ENCODE measurements around the gene TLL2.
A peak's percentile ranks its signal among the peaks of the same experiment; 100 is the strongest.

The TLL2 gene

DNA sequence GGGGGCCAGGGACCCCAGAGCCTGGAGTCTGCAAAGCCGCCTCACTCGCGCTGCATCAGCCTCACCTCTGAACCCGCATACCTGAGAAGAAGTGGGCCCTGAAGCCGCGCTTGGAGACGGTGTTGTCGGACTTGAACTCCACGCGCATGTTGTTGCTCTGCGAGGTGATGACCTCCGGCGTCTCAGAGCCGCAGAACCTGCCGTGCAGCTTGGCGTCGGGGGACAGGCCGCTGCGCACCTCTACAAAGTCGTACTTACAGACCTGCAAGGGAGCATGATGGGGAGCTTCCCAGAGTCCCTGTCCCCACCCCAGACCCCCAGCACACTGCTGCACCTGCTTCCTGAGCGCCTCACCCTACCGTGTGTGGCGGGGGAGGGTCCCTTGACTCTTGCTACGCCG lies 129.2 kb downstream of the TLL2 start:
- no peak for DNase-seq

DNA sequence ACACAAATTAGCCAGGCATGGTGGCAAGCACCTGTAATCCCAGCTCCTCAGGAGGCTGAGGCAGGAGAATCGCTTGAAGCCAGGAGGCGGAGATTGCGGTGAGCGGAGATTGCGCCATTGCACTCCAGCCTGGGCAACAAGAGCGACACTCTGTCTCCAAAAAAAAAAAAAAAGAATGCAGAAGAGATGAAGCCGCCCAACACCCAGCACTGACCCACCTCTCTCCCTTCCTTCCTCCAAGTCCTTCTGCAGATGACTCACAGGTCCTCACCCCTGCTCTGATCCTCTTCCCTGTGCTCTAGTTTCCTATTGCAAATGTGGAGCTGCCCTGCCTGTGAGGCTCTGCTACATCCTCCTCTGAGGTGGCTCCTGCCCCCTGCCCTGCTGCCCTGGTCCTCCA lies 132.9 kb downstream of the TLL2 start:
- DNase-seq, result no peak

- no peak for DNase-seq
These were observed 134.0 kb downstream of the TLL2 start for GRCh38 chr10:96379758-96380157.

DNA sequence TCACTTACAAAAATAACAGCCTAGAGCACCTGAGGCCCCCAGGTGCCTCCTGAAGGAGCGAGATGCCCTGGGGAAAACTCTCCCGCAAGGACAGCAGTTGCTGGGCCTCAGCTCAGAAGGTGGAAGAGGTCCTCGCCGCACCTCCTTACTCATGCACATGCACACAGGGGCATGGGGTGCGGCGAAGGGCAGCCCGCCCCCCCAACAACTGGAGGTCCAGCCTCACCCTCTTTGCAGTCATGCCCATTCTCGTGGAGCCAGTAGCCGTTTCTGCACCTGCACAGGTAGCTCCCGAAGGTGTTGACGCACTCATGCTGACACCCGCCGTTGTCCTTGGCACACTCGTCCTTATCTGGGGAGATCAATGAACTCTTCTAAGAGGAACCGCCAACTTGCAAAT lies 135.0 kb downstream of the TLL2 start:
- no peak for DNase-seq

DNA sequence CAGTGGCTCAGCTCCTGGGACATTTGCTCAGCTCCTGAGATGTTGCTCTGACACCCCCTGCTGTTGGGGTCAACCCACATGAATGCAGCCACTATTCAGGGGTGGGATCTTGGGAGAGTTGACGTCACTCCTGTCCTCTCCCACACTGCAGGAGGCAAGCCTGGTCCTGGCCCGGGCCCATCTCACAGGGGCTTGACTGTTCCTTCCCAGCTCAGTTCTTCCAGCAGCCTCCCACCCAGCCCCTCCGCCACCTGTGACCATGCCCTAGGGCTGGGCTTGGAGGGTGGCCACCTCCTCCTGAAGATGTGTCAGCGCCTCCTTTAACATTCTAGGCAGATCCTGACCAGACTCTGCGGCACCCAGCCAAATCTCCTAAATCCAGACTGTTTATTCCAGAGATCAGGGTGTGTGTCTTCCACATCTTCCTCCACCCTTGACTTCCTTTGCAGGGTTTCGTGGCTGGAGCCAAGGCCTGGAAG lies 135.9 kb downstream of the TLL2 start:
- no peak for DNase-seq

DNA sequence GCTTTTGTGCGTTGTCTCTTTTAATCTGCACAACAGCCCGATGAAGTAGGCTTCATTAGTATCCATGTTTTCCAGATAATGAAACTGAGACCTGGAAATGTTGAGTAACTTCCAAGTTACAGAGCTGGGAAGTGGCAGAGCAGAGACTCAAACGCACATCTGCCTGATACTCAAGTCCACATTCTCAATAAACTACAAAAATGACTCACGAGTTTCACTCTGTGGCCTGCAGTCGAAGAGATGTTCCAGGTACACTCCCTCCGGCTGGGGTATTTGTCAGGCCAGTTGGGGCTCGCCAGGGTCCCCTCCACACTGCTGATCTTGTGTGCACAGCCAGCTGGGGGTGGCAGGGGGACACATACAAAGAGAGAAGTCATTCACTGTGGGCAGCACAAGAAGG lies 137.2 kb downstream of the TLL2 start:
- DNase-seq, result no peak

DNA sequence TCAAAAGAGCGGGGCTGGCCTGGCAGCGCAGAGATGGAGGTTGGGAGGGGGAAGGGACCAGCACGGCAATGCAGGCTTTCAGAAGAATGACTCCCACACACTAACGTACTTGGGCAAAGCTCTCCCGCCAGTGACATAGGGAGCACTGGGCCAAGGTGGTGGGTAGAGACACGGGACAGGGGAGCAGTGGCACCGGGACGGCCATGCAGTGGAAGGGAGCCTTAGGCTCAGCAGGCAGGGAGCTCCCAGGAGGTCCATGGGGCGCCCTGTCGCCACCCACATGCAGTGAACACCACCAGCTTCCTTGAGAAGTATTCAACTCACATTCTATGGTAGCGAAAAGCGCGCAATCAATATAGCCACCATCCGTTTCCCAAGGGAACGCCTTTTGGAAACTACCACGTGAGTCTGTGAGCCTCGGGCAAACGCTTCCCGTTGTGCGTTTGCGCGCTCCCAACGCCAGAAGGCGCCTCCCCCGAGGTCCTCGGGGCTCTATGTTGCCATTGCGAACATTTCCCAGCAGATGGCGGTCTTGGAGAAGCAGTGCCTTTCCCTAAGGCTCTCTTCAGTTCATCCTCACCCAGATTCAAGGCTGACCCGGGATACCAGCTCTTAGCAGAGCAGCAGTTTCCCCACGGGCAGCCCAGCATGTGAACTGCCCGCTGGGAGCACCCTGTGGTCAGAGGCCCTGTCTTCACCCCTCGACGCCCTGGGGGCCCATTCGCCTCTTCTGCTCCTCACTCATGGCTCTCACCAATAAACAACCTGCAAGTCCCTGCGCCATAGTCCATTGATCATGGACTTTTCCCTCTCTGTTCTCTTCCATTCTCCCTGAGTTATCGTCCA lies 138.5 kb downstream of the TLL2 start:
- peak; percentile 40 for DNase-seq

DNA sequence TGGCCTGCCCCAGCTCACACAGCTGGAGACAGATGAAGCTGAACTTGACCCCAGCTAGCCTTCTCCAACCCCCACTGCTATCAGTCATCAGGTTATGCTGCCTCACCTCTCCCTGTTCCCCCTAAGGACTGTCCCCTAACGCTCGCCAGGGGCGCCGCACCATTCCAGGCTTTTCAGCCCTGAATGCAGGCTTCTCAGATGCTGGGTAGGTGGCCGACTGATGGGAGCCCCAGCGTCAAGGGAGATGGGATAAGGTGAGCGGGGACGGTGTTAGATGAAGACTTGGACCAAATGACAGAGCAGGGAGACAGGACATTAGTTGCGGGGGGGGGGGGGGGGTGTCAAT lies 139.1 kb downstream of the TLL2 start:
- no peak for DNase-seq

DNA sequence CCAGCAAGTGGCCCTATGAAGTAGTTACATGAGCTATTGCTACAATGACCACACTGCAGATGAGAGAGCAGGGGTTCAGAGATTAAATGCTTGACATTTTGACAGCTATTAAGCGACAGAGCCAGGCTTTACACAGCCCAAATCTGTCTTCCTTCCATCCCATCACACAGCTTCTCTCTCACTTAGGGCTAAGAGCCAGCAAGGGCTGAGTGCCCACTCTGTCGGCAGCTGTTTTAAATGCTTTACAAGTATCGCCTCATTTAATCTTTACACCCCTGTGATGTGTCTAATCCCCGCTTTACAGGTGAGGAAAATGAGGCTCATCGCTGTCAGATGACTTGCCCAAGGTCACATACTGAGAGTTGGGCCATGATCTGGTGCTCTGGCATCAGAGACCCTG lies 139.7 kb downstream of the TLL2 start:
- no peak for DNase-seq

- DNase-seq, result no peak
These were observed 142.4 kb downstream of the TLL2 start for GRCh38 chr10:96371356-96371755.

DNA sequence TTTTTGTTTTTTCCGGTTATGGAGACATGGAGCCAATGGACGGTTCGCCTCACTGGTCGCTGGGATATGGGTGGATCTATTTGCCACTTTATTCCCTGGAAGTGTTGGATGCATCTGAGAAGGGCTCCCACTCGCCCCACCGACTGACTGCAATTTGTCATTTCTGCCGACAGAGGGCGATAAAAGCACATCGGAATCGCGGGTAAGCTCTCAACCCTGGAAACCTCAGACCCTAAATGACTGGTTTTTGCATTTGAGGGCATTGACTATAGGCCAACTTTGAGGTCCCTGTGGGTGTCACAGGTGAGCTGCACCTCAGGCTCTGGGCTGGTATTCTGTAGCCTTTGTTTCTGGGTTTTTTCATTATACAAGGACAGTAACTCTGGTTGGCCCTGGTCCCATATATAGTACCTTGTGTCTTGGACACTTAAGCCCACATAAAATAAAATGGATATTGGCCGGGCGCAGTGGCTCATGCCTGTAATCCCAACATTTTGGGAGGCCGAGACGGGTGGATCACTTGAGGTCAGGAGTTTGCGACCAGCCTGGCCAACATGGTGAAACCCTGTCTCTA lies 143.1 kb downstream of the TLL2 start:
- DNase-seq, result peak; percentile 23

DNA sequence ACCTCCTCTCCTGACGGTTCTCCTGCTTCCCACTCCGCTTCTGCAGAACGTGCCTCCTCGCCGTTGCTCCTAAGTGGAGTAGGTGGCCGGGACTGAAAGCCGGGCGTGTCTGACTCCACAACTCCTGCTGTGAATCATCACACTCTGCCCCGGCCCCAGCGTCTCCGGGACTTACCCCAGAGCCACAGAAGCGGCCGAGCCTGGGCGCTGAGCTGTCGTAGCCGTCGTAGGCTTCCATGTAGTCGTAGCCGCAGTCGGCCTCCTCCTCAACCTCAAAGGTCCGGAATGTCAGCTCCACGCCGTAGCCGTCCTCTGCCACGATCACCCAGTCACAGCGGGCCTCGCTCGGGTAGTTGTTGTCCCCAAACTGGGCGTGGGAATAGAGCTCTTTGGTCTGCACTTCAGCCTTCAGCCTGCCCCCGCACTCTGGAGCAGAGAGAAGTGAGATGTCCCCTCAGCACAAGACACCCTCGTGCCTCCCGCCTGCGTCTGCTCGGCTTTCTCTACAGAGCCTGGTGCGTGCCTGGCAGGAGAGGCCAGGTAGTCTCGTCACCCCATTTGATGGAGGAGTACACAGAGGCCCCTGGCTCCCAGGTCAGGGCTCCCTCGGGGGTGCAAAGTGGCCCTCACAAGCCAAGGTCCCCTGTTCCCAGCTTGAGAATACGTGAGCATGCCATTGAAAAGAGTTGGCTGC lies 143.7 kb downstream of the TLL2 start:
- no peak for DNase-seq

GRCh38 chr10:96368971-96369370 lies 144.8 kb downstream of the TLL2 start:
- DNase-seq, result no peak

- DNase-seq, result no peak
These were observed 146.3 kb downstream of the TLL2 start for GRCh38 chr10:96367470-96367869.

GRCh38 chr10:96366508-96366907 lies 147.2 kb downstream of the TLL2 start:
- DNase-seq, result no peak

DNA sequence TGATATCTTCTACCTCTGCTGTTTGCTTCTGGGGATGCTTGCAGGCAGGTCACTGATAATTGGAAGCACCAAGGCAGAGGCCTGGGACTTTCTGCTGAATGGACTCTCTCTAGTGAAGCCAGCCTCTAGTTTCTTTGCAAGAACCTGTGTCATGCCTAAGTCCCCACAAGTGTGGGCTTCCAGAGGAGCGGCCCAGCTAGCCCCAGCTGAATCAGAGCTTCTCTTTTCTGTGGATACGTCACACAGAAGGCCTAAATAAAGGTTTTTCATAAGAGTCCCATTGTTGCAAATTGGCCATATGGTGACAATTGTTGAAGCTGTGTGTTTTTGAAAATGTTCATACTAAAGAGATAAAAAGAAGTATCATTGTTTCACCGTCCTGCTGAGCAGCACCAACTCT lies 148.2 kb downstream of the TLL2 start:
- DNase-seq, result no peak

DNA sequence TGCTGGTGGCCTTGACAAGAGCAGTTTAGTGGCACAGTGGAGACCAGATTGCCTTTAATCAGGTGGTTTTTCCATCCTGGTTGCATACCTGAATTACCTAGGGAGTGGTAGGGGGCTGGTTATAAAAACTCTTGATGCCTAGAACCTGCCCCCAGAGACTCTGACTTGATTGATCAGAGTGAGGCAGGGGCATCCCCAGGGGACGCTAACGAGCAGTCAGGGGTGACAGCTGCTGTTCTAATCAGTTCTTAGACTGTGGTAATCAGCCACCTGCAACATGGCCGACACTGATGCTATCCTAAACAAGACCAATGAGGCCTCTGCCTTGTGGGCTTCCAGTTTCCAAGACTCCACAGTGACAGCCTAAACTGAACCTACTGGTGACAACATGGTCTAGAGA lies 153.0 kb downstream of the TLL2 start:
- DNase-seq, result no peak

- DNase-seq, result no peak
These were observed 153.4 kb downstream of the TLL2 start for GRCh38 chr10:96360331-96360730.

DNA sequence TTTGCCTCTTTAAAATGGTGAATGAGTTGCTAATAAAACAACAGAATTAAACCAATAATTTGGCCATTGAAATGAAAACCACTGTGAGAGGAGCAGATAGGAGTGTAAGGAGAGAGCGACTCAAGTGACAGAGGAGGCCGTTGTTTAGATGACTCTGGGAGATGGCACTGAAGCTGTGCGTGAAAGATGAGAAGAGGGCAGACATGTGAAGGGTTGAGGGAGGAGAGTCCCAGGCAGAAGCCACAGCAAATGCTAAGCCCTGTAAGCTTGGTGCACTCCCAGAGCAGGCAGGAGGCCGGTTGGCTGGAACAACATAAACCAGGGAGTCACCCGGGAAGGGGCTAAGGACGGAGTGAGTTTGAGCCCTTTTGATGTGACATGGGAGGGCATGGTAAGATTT lies 154.1 kb downstream of the TLL2 start:
- no peak for DNase-seq

DNA sequence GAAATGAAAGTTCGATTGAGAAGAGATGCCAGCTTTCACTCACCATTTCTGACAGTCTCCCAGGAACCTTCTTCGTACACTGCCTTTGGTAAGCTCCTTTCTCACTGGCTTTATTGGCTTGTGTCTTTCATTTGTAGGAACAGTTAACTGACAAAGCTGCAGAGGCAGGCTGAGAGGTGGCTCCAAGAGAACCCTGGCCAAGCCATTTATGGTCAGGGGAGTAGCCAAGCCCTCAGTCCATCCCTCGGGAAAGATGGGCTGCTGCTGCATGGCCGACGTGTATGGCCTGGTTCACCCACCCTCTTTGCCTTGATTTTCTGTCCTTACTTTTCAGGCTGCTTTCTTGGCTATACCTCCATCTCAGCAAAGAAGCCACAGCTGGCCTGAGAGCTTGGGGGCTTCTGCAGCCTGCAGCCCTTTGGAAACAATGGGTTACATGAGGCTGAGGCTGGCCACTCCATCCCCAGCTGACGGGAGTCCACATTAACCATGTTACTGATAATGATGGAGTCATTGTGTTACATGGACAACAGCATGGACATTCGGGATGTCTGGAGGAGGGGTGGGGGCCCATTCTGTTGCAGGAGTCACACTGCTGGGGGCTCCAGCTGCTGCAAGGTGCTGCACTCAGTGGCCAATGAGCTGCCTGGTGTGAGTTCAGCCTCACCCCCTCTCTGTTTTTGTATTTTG lies 154.7 kb downstream of the TLL2 start, which contains the start of gene OPALIN:
Gene OPALIN, minus strand, starts transcription at position 152 of the 690 bp plus-strand sequence. Its CDS starts 106 bp downstream, at position 46.
- DNase-seq, result no peak

DNA sequence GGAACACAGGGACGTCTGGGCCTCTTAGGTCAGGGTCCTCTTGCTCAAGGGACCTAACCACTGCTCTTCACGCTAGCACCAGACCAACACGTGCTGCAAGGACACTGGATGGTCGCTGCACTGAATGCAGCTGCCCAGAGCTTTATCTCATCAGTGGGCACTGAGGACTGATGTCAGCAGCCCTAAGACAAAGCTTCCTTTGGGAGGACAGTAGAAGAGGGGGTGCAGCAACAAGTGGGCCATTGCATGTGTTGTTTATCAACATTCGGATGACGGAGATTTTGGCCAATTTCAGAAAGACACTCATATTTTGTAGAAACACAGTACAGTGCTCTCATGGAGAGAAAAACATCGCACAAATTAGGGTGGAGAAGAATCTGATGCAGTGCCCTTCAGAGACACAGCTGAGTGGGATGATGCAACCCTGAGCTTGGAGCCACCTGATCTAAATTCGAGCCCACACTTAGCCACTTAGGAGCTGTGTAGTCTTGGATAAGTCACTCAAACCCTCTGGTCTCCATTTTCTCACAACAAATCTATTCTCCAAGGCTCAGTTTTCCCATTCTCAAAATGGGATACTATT lies 156.6 kb downstream of the TLL2 start:
- no peak for DNase-seq

- no peak for DNase-seq
These were observed 161.1 kb downstream of the TLL2 start for GRCh38 chr10:96352582-96352981.

- DNase-seq, result no peak
These were observed 161.7 kb downstream of the TLL2 start for GRCh38 chr10:96352027-96352426.

Data from activated CD4-positive, alpha-beta T cell treated with anti-CD3 and anti-CD28 coated beads for 1 hour (primary cell).